Measurements from ENCODE around the gene TCERG1L. TPM values are rescaled to one million over a fixed set of nuclear protein-coding genes. Genes with fewer than 3 reads are reported as not detected.

Gene TCERG1L
- total RNA-seq, 1 experiment from 2014 or later = not detected

GRCh38 chr10:131253931-131254858, 57.3 kb downstream of the TCERG1L start:
- no peaks in the 10 kb centered on the region for H3K27me3 ChIP-seq (ENCODE audit: low read length)
- H3K27ac ChIP-seq (ENCODE audit: low read length) = no peak overlapping the region
- H3K4me2 ChIP-seq (ENCODE audit: low read depth, low read length, poor library complexity, severe bottlenecking) = no peak overlapping the region
- DNase-seq = no peak
- no peaks in the 10 kb centered on the region for H3K4me1 ChIP-seq (ENCODE audit: low read length)
- H3K36me3 ChIP-seq (ENCODE audit: insufficient read depth, low read length) = no peaks in the 10 kb centered on the region
- H3K9ac ChIP-seq (ENCODE audit: low read length) = no peak overlapping the region
- no peak overlapping the region for H3K4me3 ChIP-seq (ENCODE audit: low read length)
- H4K20me1 ChIP-seq (ENCODE audit: insufficient read depth, low read depth, low read length) = no peaks in the 10 kb centered on the region
- H3K79me2 ChIP-seq (ENCODE audit: low read length) = no peaks in the 10 kb centered on the region
- no peaks in the 10 kb centered on the region for H3K9me2 ChIP-seq (replicated peaks; ENCODE audit: insufficient read depth, low read length)
- H3K9me3 ChIP-seq (ENCODE audit: low read length) = no peaks in the 10 kb centered on the region
- H2AFZ ChIP-seq (ENCODE audit: low read length) = no peak overlapping the region

GRCh38 chr10:131252567-131253276, 58.8 kb downstream of the TCERG1L start:
- no peak for DNase-seq
- Histone ChIP-seq H3K27me3 (ENCODE audit: low read length) (no peaks in the 10 kb centered on the region), H3K4me2 (ENCODE audit: low read depth, low read length, poor library complexity, severe bottlenecking) (no peak overlapping the region), H4K20me1 (ENCODE audit: insufficient read depth, low read depth, low read length) (no peaks in the 10 kb centered on the region), H2AFZ (ENCODE audit: low read length) (no peak overlapping the region), H3K9me2 (replicated peaks; ENCODE audit: insufficient read depth, low read length) (no peaks in the 10 kb centered on the region), H3K79me2 (ENCODE audit: low read length) (no peaks in the 10 kb centered on the region), H3K4me3 (ENCODE audit: low read length) (no peak overlapping the region), H3K27ac (ENCODE audit: low read length) (no peak overlapping the region), H3K9me3 (ENCODE audit: low read length) (no peaks in the 10 kb centered on the region), H3K9ac (ENCODE audit: low read length) (no peak overlapping the region), H3K4me1 (ENCODE audit: low read length) (no peaks in the 10 kb centered on the region), H3K36me3 (ENCODE audit: insufficient read depth, low read length) (no peaks in the 10 kb centered on the region)

- Histone ChIP-seq H3K9me3 (ENCODE audit: low read length) (no peaks in the 10 kb centered on the region), H4K20me1 (ENCODE audit: insufficient read depth, low read depth, low read length) (no peaks in the 10 kb centered on the region), H3K4me3 (ENCODE audit: low read length) (no peak overlapping the region), H3K36me3 (ENCODE audit: insufficient read depth, low read length) (no peaks in the 10 kb centered on the region), H3K4me1 (ENCODE audit: low read length) (no peaks in the 10 kb centered on the region), H2AFZ (ENCODE audit: low read length) (no peak overlapping the region), H3K9me2 (replicated peaks; ENCODE audit: insufficient read depth, low read length) (no peaks in the 10 kb centered on the region), H3K27me3 (ENCODE audit: low read length) (no peaks in the 10 kb centered on the region), H3K27ac (ENCODE audit: low read length) (no peak overlapping the region), H3K4me2 (ENCODE audit: low read depth, low read length, poor library complexity, severe bottlenecking) (no peak overlapping the region), H3K9ac (ENCODE audit: low read length) (no peak overlapping the region), H3K79me2 (ENCODE audit: low read length) (no peaks in the 10 kb centered on the region)
- DNase-seq = no peak
These were observed 60.4 kb downstream of the TCERG1L start for GRCh38 chr10:131251146-131251541.

- no peaks in the 10 kb centered on the region for H3K79me2 ChIP-seq (ENCODE audit: low read length)
- no peaks in the 10 kb centered on the region for H4K20me1 ChIP-seq (ENCODE audit: insufficient read depth, low read depth, low read length)
- H3K4me1 ChIP-seq (ENCODE audit: low read length) = no peaks in the 10 kb centered on the region
- DNase-seq = no peak
- no peaks in the 10 kb centered on the region for H3K9me3 ChIP-seq (ENCODE audit: low read length)
- H3K9me2 ChIP-seq (replicated peaks; ENCODE audit: insufficient read depth, low read length) = no peaks in the 10 kb centered on the region
- H3K27ac ChIP-seq (ENCODE audit: low read length) = no peak overlapping the region
- no peak overlapping the region for H3K9ac ChIP-seq (ENCODE audit: low read length)
- no peak overlapping the region for H3K4me3 ChIP-seq (ENCODE audit: low read length)
- H2AFZ ChIP-seq (ENCODE audit: low read length) = no peak overlapping the region
- no peaks in the 10 kb centered on the region for H3K36me3 ChIP-seq (ENCODE audit: insufficient read depth, low read length)
- H3K27me3 ChIP-seq (ENCODE audit: low read length) = no peaks in the 10 kb centered on the region
- H3K4me2 ChIP-seq (ENCODE audit: low read depth, low read length, poor library complexity, severe bottlenecking) = no peak overlapping the region
These were observed 60.9 kb downstream of the TCERG1L start for GRCh38 chr10:131250454-131251145.

GRCh38 chr10:131249955-131250344, 61.6 kb downstream of the TCERG1L start:
- Histone ChIP-seq H3K9ac (ENCODE audit: low read length) (no peak overlapping the region), H4K20me1 (ENCODE audit: insufficient read depth, low read depth, low read length) (no peaks in the 10 kb centered on the region), H3K79me2 (ENCODE audit: low read length) (no peaks in the 10 kb centered on the region), H3K4me3 (ENCODE audit: low read length) (no peak overlapping the region), H3K27ac (ENCODE audit: low read length) (no peak overlapping the region), H2AFZ (ENCODE audit: low read length) (no peak overlapping the region), H3K9me3 (ENCODE audit: low read length) (no peaks in the 10 kb centered on the region), H3K9me2 (replicated peaks; ENCODE audit: insufficient read depth, low read length) (no peaks in the 10 kb centered on the region), H3K4me2 (ENCODE audit: low read depth, low read length, poor library complexity, severe bottlenecking) (no peak overlapping the region), H3K36me3 (ENCODE audit: insufficient read depth, low read length) (no peaks in the 10 kb centered on the region), H3K4me1 (ENCODE audit: low read length) (no peaks in the 10 kb centered on the region), H3K27me3 (ENCODE audit: low read length) (no peaks in the 10 kb centered on the region)
- no peak for DNase-seq

GRCh38 chr10:131249238-131249954, 62.1 kb downstream of the TCERG1L start:
- Histone ChIP-seq H3K4me1 (ENCODE audit: low read length) (no peaks in the 10 kb centered on the region), H3K4me2 (ENCODE audit: low read depth, low read length, poor library complexity, severe bottlenecking) (no peak overlapping the region), H3K27me3 (ENCODE audit: low read length) (no peaks in the 10 kb centered on the region), H3K9me2 (replicated peaks; ENCODE audit: insufficient read depth, low read length) (no peaks in the 10 kb centered on the region), H3K79me2 (ENCODE audit: low read length) (no peaks in the 10 kb centered on the region), H3K27ac (ENCODE audit: low read length) (no peak overlapping the region), H3K4me3 (ENCODE audit: low read length) (no peak overlapping the region), H3K36me3 (ENCODE audit: insufficient read depth, low read length) (no peaks in the 10 kb centered on the region), H3K9ac (ENCODE audit: low read length) (no peak overlapping the region), H4K20me1 (ENCODE audit: insufficient read depth, low read depth, low read length) (no peaks in the 10 kb centered on the region), H3K9me3 (ENCODE audit: low read length) (no peaks in the 10 kb centered on the region), H2AFZ (ENCODE audit: low read length) (no peak overlapping the region)
- DNase-seq = no peak

GRCh38 chr10:131248376-131249165, 63.0 kb downstream of the TCERG1L start:
- H3K4me3 ChIP-seq (ENCODE audit: low read length) = no peak overlapping the region
- no peak overlapping the region for H3K9ac ChIP-seq (ENCODE audit: low read length)
- no peaks in the 10 kb centered on the region for H3K27me3 ChIP-seq (ENCODE audit: low read length)
- H3K9me2 ChIP-seq (replicated peaks; ENCODE audit: insufficient read depth, low read length) = no peaks in the 10 kb centered on the region
- H3K36me3 ChIP-seq (ENCODE audit: insufficient read depth, low read length) = no peaks in the 10 kb centered on the region
- no peak overlapping the region for H2AFZ ChIP-seq (ENCODE audit: low read length)
- no peaks in the 10 kb centered on the region for H3K9me3 ChIP-seq (ENCODE audit: low read length)
- H4K20me1 ChIP-seq (ENCODE audit: insufficient read depth, low read depth, low read length) = no peaks in the 10 kb centered on the region
- no peaks in the 10 kb centered on the region for H3K4me1 ChIP-seq (ENCODE audit: low read length)
- no peaks in the 10 kb centered on the region for H3K79me2 ChIP-seq (ENCODE audit: low read length)
- no peak overlapping the region for H3K4me2 ChIP-seq (ENCODE audit: low read depth, low read length, poor library complexity, severe bottlenecking)
- no peak overlapping the region for H3K27ac ChIP-seq (ENCODE audit: low read length)
- no peak for DNase-seq

Data from Karpas-422 (cell line).